ENCODE results near the gene SBK2.

DNA sequence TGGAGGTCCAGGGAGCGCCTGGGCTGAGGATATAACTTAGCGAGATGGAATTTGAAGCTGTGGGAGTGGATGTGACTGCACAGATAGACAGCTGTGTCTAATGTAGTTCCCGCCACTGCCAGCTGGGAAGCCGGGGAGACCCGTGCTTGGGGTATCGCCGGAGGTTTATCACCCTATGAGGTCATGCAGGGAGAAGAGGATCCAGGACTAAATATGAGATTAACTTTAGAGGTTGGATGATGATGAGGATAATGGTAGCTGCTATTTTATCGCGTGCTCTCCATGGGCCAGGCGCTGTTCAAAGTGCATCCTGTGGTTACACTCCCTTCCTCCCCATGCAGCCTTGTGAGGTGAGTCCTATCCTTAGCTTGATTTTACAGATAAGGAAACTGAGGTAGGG is 28.8 kb downstream of the SBK2 start:
- no peak for TF ChIP-seq EZH2phosphoT487 (conservative IDR thresholded peaks at IDR 0.05; ENCODE audit: low read length)
- TF ChIP-seq, protein P1, sequence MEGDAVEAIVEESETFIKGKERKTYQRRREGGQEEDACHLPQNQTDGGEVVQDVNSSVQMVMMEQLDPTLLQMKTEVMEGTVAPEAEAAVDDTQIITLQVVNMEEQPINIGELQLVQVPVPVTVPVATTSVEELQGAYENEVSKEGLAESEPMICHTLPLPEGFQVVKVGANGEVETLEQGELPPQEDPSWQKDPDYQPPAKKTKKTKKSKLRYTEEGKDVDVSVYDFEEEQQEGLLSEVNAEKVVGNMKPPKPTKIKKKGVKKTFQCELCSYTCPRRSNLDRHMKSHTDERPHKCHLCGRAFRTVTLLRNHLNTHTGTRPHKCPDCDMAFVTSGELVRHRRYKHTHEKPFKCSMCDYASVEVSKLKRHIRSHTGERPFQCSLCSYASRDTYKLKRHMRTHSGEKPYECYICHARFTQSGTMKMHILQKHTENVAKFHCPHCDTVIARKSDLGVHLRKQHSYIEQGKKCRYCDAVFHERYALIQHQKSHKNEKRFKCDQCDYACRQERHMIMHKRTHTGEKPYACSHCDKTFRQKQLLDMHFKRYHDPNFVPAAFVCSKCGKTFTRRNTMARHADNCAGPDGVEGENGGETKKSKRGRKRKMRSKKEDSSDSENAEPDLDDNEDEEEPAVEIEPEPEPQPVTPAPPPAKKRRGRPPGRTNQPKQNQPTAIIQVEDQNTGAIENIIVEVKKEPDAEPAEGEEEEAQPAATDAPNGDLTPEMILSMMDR (IDR thresholded peaks at IDR 0.05; ENCODE audit: insufficient read depth, low read length, poor library complexity, severe bottlenecking): no peak
